IPS-11a (cell line): Measurements from ENCODE around the gene TCF7L1.
"Not testable (repeated sequence)": the region's sequence is repeated elsewhere in the genome, so short reads cannot be mapped to it uniquely, and the experiment has no call there.

Experiments used
- H3K4me3 ChIP-seq: one replicate; pipeline ENCODE4 v1.5.1; 2013; ENCODE audit warnings: low read depth, low read length, control low read depth

The TCF7L1 gene

DNA sequence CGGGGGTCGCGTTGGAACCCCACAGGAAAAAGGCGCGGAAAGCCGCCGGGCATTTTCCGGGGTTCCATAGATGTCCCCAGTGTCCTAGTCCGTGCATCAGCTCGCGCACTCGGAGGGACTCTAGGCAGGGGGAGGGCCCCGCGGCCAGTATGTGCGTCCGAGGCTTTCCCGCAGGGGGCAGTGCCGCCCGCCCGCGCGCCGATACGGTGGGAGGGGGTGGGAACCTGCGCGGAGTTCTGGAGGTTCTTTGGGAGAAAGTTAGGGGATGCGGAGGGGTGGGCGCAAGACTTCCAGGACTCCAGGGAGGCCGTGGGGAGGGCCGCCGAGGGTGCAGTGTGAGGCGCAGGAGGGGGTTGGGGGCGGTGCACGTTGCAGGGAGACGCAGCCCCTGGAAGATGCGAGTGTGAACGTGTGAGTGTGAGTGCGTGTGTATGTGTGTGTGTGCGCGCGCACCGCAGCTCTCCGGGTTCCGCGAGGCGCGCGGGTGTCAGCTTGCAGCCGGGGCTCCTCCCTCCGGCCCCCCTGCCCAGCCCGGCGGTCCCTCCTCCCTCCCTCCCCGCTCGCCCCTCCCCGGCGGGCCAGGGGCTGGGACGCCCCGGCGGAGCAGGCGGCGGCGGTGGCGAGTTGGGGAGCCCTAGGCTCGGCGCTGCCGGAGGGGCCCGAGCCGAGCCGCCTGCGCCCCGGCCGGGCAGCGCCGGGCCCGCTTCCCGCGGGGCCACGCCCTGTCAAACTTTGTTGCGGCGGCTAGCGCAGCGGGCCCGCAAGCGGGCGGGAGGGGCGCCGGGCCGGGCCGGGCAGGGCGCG lies at the start of gene TCF7L1:
Gene TCF7L1 (plus strand): TSS at position 559 of the 804 bp plus-strand sequence. CDS start 293 bp downstream, outside the sequence.
- peak within 1 kb of the TSS; percentile 96 for H3K4me3 ChIP-seq

- H3K4me3 ChIP-seq, result no peak overlapping the region
Measured at GRCh38 chr2:85085563-85085962, 47.6 kb upstream of the TCF7L1 start.

- H3K4me3 ChIP-seq, result no peak overlapping the region
Measured at GRCh38 chr2:85087541-85087940, 45.7 kb upstream of the TCF7L1 start.

- no peak overlapping the region for H3K4me3 ChIP-seq
Measured at GRCh38 chr2:85088921-85089320, 44.3 kb upstream of the TCF7L1 start.

DNA sequence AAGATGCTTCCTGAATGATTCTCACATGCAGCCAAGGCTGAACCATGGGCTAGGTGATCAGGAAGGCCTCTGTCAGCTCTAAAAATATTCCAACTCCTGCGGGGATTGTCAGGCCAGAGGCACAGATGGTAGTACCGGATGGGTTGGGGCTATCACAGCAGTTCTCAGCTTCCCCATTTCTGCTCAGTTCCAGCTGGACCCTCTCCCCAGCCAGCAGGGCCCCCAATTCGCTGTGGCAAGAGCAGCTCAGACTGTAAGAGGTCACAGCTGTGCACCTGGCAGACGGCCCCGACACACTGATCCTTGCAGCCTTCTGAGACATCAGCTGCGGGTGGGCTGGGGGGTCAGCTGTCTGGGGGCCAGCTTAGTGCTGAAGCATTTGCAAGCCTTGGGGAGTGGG lies 43.6 kb upstream of the TCF7L1 start:
- no peak overlapping the region for H3K4me3 ChIP-seq

DNA sequence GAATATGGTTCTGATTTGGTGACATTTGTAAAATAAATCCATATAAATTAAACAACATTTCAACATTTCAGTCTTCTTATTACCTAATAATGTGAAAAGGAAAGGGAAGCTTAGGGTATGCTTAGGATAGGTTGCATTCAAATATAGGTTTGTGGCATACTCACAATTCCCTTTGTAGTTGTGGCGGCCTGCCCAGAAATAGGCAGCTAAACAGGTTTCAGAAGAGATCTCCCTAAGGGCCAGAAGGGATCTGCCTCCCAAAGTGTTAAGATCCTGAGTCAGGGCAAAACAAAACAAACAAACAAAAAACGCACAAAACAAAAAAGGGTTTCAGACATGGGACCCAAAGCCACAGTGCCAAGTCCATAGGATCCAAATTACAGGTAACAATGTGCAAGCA lies 41.4 kb upstream of the TCF7L1 start:
- no peak overlapping the region for H3K4me3 ChIP-seq

GRCh38 chr2:85095094-85095493 lies 38.1 kb upstream of the TCF7L1 start:
- H3K4me3 ChIP-seq, result no peak overlapping the region

GRCh38 chr2:85096616-85097015 lies 36.6 kb upstream of the TCF7L1 start:
- H3K4me3 ChIP-seq, result no peak overlapping the region

DNA sequence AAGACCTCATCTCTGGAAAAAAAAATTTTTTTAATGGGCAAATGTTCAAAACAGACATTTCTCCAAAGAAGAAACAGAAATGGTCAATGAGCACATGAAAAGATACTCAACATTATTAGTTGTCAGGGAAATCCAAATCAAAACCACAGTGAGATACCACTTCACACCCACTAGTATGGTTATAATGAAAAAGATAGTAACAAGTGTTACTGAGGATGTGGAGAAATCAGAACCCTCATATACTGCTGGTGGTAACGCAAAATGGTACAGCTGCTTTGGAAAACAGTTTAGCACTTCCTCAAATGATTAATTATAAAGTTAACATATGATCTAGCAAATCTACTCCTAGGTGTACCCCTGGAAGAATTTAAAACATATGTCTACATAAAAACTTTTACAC lies 29.0 kb upstream of the TCF7L1 start:
- no peak overlapping the region for H3K4me3 ChIP-seq

DNA sequence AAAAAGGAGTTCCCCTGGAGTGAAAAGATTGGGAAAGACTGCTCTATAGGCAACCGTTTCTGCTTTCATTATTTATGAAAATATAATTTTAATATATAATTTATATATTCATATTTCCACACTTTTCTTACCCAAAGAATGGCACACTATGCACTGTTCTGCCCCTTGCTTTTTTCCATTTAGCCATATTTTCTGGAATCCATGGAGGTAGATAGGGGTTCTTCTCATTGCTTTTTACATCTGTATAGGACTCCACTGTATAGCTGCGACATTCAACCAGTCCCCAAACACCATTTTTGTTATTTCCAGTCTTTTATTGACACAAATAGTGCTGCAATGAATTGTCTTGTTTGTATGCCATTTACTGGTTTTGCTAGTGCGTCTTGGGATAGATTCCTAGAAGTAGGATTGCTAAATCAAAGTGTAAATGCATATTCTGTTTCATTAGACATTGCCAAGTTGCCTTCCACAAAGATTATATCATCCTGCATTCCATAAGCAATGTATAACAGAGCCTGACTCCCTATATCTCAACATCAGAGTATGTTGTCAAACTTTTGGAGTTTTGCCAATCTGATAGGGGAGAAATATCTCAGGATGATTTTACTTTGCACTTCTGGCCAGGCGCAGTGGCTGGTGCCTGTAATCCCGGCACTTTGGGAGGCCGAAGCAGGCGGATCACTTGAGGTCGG lies 26.6 kb upstream of the TCF7L1 start:
- no peak overlapping the region for H3K4me3 ChIP-seq

DNA sequence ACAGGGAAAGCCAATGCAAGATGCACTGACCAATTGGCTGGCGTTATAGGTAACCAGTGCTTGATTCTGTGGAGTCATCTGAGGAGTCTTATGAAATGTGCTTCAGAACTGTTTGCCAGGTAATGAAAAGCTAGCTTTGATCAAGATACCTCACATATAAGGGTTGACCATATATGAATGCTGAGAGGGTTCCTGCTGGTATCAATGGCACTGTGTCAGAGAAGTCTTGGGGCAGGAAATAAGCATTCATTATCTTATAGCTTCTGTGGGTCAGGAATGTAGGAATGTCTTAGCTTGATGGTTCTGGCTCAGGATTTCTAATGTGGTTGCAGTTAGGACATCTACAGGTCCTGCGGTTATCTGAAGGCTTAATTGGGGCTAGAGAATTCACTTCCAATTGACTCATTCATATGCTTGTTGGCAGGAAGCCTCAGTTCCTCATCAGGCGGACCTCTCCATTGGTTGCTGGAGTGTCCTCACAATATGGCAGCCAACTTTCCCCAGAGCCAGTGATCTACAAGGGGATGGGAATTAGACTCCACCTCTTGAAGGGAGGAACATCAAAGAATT lies 22.1 kb upstream of the TCF7L1 start:
- H3K4me3 ChIP-seq, result no peak overlapping the region

- no peak overlapping the region for H3K4me3 ChIP-seq
Measured at GRCh38 chr2:85111819-85112281, 21.3 kb upstream of the TCF7L1 start.

- no peak overlapping the region for H3K4me3 ChIP-seq
Measured at GRCh38 chr2:85112906-85113625, 20.1 kb upstream of the TCF7L1 start.

DNA sequence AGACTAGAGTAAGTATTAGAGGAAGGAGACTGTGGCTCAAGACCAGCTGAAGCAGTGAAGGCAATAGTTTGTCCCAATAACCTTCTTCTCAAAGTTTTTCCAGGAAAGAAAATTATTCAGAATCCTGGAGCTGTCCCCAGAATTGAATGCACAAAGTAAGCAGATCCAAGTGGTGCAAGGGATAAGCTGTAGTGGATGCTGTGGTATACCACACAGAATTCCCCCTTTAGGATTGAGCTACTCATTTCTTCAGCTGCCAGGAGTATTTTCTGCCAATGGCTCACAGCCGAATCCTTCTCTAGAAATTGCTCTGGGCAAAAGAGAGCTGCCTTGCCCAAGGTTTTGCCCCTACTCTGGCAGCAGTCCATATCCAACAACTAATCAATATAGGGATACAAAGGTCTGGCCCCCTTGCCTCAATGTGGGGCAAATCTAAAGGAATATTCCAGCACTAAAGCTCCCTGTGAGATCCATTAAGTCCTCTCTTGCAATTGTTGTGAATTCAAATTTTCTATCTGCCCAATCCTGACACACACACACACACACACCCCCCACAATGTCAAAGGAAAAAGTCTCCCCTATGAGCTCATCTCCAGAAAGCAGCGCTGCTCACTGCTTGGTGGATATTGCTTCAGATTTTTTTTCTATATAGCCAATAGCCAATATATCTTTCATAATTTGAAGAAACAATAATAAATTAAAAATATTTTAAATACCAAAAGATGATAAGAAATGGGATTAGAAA lies 18.4 kb upstream of the TCF7L1 start:
- H3K4me3 ChIP-seq, result no peak overlapping the region

GRCh38 chr2:85116207-85116606 lies 17.0 kb upstream of the TCF7L1 start:
- no peak overlapping the region for H3K4me3 ChIP-seq

DNA sequence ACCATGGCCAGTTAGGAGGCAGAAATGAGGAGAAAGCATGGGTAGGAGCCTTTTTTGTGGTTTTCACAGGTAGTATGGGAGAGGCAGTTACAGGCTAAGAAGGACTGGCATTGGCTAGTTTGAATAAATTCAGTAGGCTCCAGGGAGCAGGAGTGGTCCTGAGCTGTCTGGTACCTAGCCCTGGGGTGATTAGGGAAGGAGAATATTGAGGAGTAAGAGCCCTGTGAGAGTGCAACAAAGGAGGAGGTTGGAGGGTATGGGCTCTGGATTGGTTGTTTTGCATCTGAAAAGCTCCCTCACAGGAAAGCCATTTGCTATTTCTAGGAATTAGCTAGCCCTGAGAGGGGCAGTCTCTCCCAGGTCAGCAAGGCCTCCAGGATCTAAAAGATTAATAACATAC lies 13.3 kb upstream of the TCF7L1 start:
- H3K4me3 ChIP-seq, result no peak overlapping the region

- no peak overlapping the region for H3K4me3 ChIP-seq
Measured at GRCh38 chr2:85120363-85120762, 12.8 kb upstream of the TCF7L1 start.

DNA sequence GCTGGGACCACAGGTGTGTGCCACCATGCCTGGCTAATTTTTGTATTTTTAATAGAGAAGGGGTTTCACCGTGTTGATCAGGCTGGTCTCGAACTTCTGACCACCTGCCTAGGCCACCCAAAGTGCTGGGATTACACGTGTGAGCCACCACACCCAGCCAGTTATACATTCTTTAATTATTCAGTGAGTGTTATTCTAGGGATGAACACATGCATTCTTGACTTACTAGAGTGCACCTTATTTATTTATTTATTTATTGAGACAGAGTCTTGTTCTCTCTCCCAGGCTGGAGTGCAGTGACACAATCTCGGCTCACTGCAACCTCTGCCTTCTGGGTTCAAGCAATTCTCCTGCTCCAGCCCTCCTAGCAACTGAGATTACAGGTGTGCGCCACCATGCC lies 6.7 kb upstream of the TCF7L1 start:
- not testable (repeated sequence) for H3K4me3 ChIP-seq

- H3K4me3 ChIP-seq, result no peak overlapping the region
Measured at GRCh38 chr2:85129861-85130260, 3.3 kb upstream of the TCF7L1 start.

- no peak overlapping the region for H3K4me3 ChIP-seq
Measured at GRCh38 chr2:85130407-85130806, 2.8 kb upstream of the TCF7L1 start.

DNA sequence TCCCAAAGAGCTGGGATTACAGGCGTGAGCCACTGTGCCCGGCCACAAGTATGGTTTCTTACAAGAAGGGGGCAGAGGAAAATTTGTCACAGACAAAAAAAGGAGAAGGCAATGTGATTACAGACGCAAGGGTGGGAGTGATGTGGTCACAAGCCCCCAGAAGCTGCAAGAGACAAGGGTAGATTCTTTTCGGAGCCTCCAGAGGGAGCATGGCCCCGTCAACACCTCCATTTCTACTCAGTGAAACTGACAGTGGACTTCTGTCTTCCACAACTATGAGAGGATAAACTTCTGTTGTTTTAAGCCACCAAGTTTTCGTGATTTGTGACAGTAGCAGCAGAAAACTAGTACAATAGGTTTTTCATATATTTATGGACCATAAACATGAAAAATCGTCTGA lies 2.1 kb upstream of the TCF7L1 start:
- no peak overlapping the region for H3K4me3 ChIP-seq
